Keratinocyte (primary cell): Measurements from ENCODE around the gene C14orf39.

Source experiments
- EZH2 ChIP-seq: IDR thresholded peaks from one replicate; pipeline ENCODE4 v1.6.1; 2012; ENCODE audit warnings: inconsistent platforms, mild to moderate bottlenecking, low read length, moderate library complexity
- TF ChIP-seq, protein P1 (sequence below), 3 experiments: IDR thresholded peaks in 1 of 3; conservative IDR thresholded peaks in 1 of 3; optimal IDR thresholded peaks in 1 of 3; 2 replicates in 2 of 3; 3 replicates in 1 of 3; pipeline versions ENCODE3 to v1.5.1; 2011; ENCODE audit warnings: low read length in 3 of 3, mild to moderate bottlenecking in 3 of 3, moderate library complexity in 2 of 3, control low read depth in 1 of 3, inconsistent platforms in 1 of 3; ENCODE audit not compliant: insufficient read depth in 2 of 3; ENCODE audit errors: extremely low read depth in 1 of 3

DNA sequence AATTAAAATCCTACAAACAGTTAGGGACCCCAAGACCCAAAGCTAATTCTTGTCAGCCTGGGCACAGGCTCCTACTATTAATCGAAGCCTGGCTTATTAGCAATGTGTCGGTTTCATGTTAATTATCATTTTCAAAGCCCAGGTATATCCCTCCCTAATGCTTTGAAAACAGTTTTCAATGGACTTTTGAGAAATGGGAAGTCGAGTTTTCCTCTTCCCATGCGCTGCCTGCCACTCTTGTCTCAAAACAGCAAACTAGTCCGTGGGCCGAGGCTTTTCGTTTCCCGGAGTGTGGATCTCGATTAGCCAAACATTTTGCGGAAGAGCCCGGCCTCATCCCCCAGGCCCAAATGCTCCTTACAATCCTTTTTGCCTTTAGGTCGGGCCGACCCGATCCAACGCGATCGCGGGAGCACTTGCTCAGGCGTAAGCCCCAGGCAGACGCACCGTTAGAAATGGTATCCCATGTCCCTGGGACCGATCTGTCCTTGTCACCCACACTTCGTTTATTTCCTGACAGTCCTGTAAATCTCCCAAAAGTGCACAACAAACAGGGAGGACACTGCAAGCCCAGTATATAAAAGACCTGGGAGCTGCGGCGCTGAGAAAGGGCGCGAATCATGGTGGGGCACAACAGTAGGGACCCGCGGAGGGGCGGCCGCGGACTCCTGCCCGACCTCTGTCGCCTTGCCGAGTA lies 24.5 kb upstream of the C14orf39 start:
- TF ChIP-seq, protein P1, sequence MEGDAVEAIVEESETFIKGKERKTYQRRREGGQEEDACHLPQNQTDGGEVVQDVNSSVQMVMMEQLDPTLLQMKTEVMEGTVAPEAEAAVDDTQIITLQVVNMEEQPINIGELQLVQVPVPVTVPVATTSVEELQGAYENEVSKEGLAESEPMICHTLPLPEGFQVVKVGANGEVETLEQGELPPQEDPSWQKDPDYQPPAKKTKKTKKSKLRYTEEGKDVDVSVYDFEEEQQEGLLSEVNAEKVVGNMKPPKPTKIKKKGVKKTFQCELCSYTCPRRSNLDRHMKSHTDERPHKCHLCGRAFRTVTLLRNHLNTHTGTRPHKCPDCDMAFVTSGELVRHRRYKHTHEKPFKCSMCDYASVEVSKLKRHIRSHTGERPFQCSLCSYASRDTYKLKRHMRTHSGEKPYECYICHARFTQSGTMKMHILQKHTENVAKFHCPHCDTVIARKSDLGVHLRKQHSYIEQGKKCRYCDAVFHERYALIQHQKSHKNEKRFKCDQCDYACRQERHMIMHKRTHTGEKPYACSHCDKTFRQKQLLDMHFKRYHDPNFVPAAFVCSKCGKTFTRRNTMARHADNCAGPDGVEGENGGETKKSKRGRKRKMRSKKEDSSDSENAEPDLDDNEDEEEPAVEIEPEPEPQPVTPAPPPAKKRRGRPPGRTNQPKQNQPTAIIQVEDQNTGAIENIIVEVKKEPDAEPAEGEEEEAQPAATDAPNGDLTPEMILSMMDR (optimal IDR thresholded peaks at IDR 0.05 in 1 of 3, IDR thresholded peaks at IDR 0.05 in 1 of 3, conservative IDR thresholded peaks at IDR 0.05 in 1 of 3; ENCODE audit: extremely low read depth in 1 of 3, insufficient read depth in 2 of 3, low read length in 3 of 3), result no peak
- TF ChIP-seq EZH2, result no peak
